HepG2 (cell line): ENCODE results near the gene GLRX2. TPM values are rescaled to one million over a fixed set of nuclear protein-coding genes. Genes with fewer than 3 reads are reported as not detected.

ENCODE experiments used
- ARNT ChIP-seq: fragments of 450-650 bp; IDR thresholded peaks from 2 replicates; pipeline ENCODE4 v1.6.1; 2017
- DPF2 ChIP-seq: sonication (generic); formaldehyde crosslinking; IDR thresholded peaks from 2 replicates; pipeline ENCODE4 v1.4.0; 2020; ENCODE audit warnings: mild to moderate bottlenecking, low read depth, missing genetic modification reagents, borderline replicate concordance
- EP300 ChIP-seq, 3 experiments: sonication (generic) in 1 of 3; formaldehyde crosslinking in 1 of 3; IDR thresholded peaks; 2 replicates each; pipeline versions ENCODE4 v1.5.1 to v1.6.1; 2011 to 2020; ENCODE audit warnings: low read depth in 2 of 3, low read length in 2 of 3, borderline replicate concordance in 1 of 3, improper control_type of control experiment in 1 of 3, mild to moderate bottlenecking in 1 of 3, missing genetic modification reagents in 1 of 3, moderate library complexity in 1 of 3
- ETV5 ChIP-seq: IDR thresholded peaks from 2 replicates; pipeline ENCODE4 v1.6.1; 2018; ENCODE audit warnings: missing biosample characterization, missing genetic modification reagents, inconsistent platforms, borderline replicate concordance
- HMG20A ChIP-seq: IDR thresholded peaks from 2 replicates; pipeline ENCODE4 v1.6.1; 2016; ENCODE audit warnings: borderline replicate concordance
- HNRNPLL ChIP-seq: fragments of 200-400 bp; formaldehyde crosslinking; IDR thresholded peaks from 2 replicates; pipeline ENCODE4 v1.6.1; 2017; ENCODE audit warnings: mild to moderate bottlenecking, low read depth, low read length; ENCODE audit not compliant: poor library complexity, severe bottlenecking
- KLF16 ChIP-seq, 2 experiments: sonication (generic) in 1 of 2; formaldehyde crosslinking in 1 of 2; IDR thresholded peaks; 2 replicates each; pipeline versions ENCODE4 v1.6.1 to v1.8.0; 2016 to 2023; ENCODE audit warnings: missing genetic modification reagents in 2 of 2, missing compliant biosample characterization in 1 of 2
- MAFG ChIP-seq: sonication (generic); formaldehyde crosslinking; IDR thresholded peaks from 2 replicates; pipeline ENCODE4 v1.5.1; 2020; ENCODE audit warnings: mild to moderate bottlenecking, missing genetic modification reagents
- NCOR1 ChIP-seq: fragments of 200-600 bp; sonication (generic); IDR thresholded peaks from 2 replicates; pipeline ENCODE4 v1.7.0; 2017; ENCODE audit warnings: antibody characterized with exemption, low read length, borderline replicate concordance
- RXRB ChIP-seq: IDR thresholded peaks from 2 replicates; pipeline ENCODE4 v1.6.1; 2016; ENCODE audit warnings: borderline replicate concordance, missing genetic modification reagents, missing compliant biosample characterization
- SALL1 ChIP-seq: sonication (generic); formaldehyde crosslinking; IDR thresholded peaks from 2 replicates; pipeline ENCODE4 v1.8.0; 2022; ENCODE audit warnings: mild to moderate bottlenecking, missing genetic modification reagents
- SOX5 ChIP-seq: IDR thresholded peaks from 2 replicates; pipeline ENCODE4 v1.6.1; 2016; ENCODE audit warnings: borderline replicate concordance
- ZFP82 ChIP-seq: sonication (generic); formaldehyde crosslinking; IDR thresholded peaks from 2 replicates; pipeline ENCODE4 v1.5.1; 2020; ENCODE audit warnings: mild to moderate bottlenecking, missing genetic modification reagents, borderline replicate concordance
- ZNF180 ChIP-seq: sonication (generic); formaldehyde crosslinking; IDR thresholded peaks from 2 replicates; pipeline ENCODE4 v1.4.0; 2020; ENCODE audit warnings: low read depth, missing genetic modification reagents, borderline replicate concordance
- ZNF335 ChIP-seq: sonication (generic); formaldehyde crosslinking; IDR thresholded peaks from 2 replicates; pipeline ENCODE4 v1.4.0; 2020; ENCODE audit warnings: missing genetic modification reagents
- ZNF644 ChIP-seq: IDR thresholded peaks from 2 replicates; pipeline ENCODE4 v1.6.1; 2016; ENCODE audit warnings: low read depth
- ZNF652 ChIP-seq: IDR thresholded peaks from 2 replicates; pipeline ENCODE4 v1.6.1; 2016; ENCODE audit warnings: low read depth, borderline replicate concordance
- ZNF878 ChIP-seq: sonication (generic); formaldehyde crosslinking; IDR thresholded peaks from 2 replicates; pipeline ENCODE4 v1.8.1; 2023; ENCODE audit warnings: mild to moderate bottlenecking, missing genetic modification reagents, moderate library complexity
- polyA plus RNA-seq, 8 experiments: library from polyadenylated mRNA; depleted of rRNA in 3 of 8; stranded (reverse) in 7 of 8; unstranded in 1 of 8; fragments of >200 nt; fragmentation: Illumina TruSeq in 4 of 8; extraction: Trizol in 4 of 8; gene quantifications; 2 replicates each; pipeline versions ENCODE4 v1.2.1 to v1.2.3, GENCODE V29; 2011 to 2016; ENCODE audit warnings: low read depth in 4 of 8, missing spikeins in 1 of 8, mixed read lengths in 1 of 8; ENCODE audit not compliant: insufficient read depth in 1 of 8
- total RNA-seq, 5 experiments: library from RNA; depleted of rRNA; stranded (reverse); fragments of >200 nt; fragmentation: Illumina TruSeq; extraction: Trizol; gene quantifications; 2 replicates each; pipeline ENCODE4 v1.2.3, GENCODE V29; 2016; ENCODE audit warnings: low read depth in 1 of 5
- TF ChIP-seq, protein P1 (sequence below): sonication (generic); formaldehyde crosslinking; conservative IDR thresholded peaks from 2 replicates; pipeline ENCODE4 v1.4.0; 2020; ENCODE audit warnings: mild to moderate bottlenecking, missing genetic modification reagents, moderate library complexity
- TF ChIP-seq, protein P2 (sequence below): sonication (generic); formaldehyde crosslinking; IDR thresholded peaks from 2 replicates; pipeline ENCODE4 v1.8.0; 2023; ENCODE audit warnings: mild to moderate bottlenecking, missing genetic modification reagents
- TF ChIP-seq, protein P3 (sequence below): IDR thresholded peaks from 2 replicates; pipeline ENCODE4 v1.4.0; 2020; ENCODE audit warnings: mild to moderate bottlenecking, missing genetic modification reagents

GLRX2 gene
- total and polyA plus RNA-seq, 2 of the 13 experiments (the other 11 are each of a cell fraction or from before 2014, with no cell fraction given): 11.9 to 39.0 TPM

DNA sequence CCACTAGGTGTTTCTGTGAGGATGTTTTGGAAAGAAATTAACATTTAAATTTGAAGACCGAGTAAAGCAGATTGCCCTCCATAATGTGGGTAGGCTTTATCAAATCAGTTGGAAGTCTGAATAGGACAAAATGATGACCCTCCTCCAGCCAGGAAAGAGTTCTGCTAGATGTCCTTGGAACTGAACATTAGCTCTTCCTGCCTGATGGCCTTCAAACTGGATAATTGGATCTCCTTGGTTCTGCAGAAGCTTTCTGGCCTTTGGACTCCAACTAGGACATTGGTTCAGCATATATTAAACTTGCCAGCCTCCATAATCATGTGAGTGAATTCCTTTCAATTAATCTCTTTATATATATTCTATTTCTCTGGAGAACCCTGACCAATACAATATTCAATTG, 4.4 kb upstream of the GLRX2 start (continued):
- TF ChIP-seq HMG20A (peak; percentile 26; the same call in 1 of the 2 replicates), RXRB (CRISPR knock-in tag) (peak; percentile 19; the same call in 1 of the 2 replicates), KLF16 (CRISPR knock-in tag; IDR thresholded peaks at IDR 0.05) (no peak), ETV5 (CRISPR knock-in tag) (peak; percentile 59; the same call in 1 of the 2 replicates), EP300 (IDR thresholded peaks at IDR 0.05; ENCODE audit: low read depth in 2 of 2, low read length in 2 of 2) (peak in 1 of 2 experiments; percentile 52; a peak in 2 of 4 replicates), EP300 (CRISPR knock-in tag; IDR thresholded peaks at IDR 0.05; ENCODE audit: borderline replicate concordance) (no peak), ZNF180 (no peak), ZFP82 (CRISPR knock-in tag) (no peak), ZNF652 (CRISPR knock-in tag) (peak; percentile 53; the same call in 1 of the 2 replicates), SOX5 (CRISPR knock-in tag) (peak; percentile 75; the same call in 1 of the 2 replicates), MAFG (CRISPR knock-in tag) (no peak), DPF2 (0 out of 2 replicates have a peak, but pooled peaks have one; percentile 21), HNRNPLL (no peak), ARNT (no peak), ZNF644 (CRISPR knock-in tag) (peak; percentile 84; the same call in 1 of the 2 replicates), NCOR1 (peak; percentile 37; the same call in 1 of the 2 replicates), ZNF878 (CRISPR knock-in tag) (no peak), SALL1 (CRISPR knock-in tag) (peak; percentile 42; the same call in 1 of the 2 replicates), ZNF335 (CRISPR knock-in tag) (peak; percentile 57; the same call in 1 of the 2 replicates)
- TF ChIP-seq, protein P1, sequence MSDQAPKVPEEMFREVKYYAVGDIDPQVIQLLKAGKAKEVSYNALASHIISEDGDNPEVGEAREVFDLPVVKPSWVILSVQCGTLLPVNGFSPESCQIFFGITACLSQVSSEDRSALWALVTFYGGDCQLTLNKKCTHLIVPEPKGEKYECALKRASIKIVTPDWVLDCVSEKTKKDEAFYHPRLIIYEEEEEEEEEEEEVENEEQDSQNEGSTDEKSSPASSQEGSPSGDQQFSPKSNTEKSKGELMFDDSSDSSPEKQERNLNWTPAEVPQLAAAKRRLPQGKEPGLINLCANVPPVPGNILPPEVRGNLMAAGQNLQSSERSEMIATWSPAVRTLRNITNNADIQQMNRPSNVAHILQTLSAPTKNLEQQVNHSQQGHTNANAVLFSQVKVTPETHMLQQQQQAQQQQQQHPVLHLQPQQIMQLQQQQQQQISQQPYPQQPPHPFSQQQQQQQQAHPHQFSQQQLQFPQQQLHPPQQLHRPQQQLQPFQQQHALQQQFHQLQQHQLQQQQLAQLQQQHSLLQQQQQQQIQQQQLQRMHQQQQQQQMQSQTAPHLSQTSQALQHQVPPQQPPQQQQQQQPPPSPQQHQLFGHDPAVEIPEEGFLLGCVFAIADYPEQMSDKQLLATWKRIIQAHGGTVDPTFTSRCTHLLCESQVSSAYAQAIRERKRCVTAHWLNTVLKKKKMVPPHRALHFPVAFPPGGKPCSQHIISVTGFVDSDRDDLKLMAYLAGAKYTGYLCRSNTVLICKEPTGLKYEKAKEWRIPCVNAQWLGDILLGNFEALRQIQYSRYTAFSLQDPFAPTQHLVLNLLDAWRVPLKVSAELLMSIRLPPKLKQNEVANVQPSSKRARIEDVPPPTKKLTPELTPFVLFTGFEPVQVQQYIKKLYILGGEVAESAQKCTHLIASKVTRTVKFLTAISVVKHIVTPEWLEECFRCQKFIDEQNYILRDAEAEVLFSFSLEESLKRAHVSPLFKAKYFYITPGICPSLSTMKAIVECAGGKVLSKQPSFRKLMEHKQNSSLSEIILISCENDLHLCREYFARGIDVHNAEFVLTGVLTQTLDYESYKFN (CRISPR knock-in tag): peak; percentile 79
- TF ChIP-seq, protein P2, sequence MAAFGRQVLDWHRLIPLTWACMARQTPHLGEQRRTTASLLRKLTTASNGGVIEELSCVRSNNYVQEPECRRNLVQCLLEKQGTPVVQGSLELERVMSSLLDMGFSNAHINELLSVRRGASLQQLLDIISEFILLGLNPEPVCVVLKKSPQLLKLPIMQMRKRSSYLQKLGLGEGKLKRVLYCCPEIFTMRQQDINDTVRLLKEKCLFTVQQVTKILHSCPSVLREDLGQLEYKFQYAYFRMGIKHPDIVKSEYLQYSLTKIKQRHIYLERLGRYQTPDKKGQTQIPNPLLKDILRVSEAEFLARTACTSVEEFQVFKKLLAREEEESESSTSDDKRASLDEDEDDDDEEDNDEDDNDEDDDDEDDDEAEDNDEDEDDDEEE (CRISPR knock-in tag): no peak
- TF ChIP-seq, protein P3, sequence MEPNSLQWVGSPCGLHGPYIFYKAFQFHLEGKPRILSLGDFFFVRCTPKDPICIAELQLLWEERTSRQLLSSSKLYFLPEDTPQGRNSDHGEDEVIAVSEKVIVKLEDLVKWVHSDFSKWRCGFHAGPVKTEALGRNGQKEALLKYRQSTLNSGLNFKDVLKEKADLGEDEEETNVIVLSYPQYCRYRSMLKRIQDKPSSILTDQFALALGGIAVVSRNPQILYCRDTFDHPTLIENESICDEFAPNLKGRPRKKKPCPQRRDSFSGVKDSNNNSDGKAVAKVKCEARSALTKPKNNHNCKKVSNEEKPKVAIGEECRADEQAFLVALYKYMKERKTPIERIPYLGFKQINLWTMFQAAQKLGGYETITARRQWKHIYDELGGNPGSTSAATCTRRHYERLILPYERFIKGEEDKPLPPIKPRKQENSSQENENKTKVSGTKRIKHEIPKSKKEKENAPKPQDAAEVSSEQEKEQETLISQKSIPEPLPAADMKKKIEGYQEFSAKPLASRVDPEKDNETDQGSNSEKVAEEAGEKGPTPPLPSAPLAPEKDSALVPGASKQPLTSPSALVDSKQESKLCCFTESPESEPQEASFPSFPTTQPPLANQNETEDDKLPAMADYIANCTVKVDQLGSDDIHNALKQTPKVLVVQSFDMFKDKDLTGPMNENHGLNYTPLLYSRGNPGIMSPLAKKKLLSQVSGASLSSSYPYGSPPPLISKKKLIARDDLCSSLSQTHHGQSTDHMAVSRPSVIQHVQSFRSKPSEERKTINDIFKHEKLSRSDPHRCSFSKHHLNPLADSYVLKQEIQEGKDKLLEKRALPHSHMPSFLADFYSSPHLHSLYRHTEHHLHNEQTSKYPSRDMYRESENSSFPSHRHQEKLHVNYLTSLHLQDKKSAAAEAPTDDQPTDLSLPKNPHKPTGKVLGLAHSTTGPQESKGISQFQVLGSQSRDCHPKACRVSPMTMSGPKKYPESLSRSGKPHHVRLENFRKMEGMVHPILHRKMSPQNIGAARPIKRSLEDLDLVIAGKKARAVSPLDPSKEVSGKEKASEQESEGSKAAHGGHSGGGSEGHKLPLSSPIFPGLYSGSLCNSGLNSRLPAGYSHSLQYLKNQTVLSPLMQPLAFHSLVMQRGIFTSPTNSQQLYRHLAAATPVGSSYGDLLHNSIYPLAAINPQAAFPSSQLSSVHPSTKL (CRISPR knock-in tag): peak; percentile 71
